CD4-positive, alpha-beta T cell treated with Interleukin-6 at 100 ng/mL for 8 hours (primary cell): Measurements from ENCODE around the gene VIPAS39.
A peak's percentile ranks its signal among the peaks of the same experiment; 100 is the strongest.

Source experiments
- DNase-seq: peaks from one replicate; pipeline ENCODE4 v3.0.0-alpha.2; 2020; ENCODE audit warnings: mixed read lengths, low spot score

VIPAS39 gene

GRCh38 chr14:77457522-77458248 lies at the start of gene VIPAS39, which contains the start of gene AHSA1:
TSS of gene VIPAS39 (minus strand) at chr14:77457601. CDS start at chr14:77454102, 3,499 bp downstream.
TSS of gene AHSA1 (plus strand) at chr14:77458093. CDS start at chr14:77458190, 97 bp downstream.
- DNase-seq = peak; percentile 95

GRCh38 chr14:77505031-77505430 lies 47.6 kb upstream of the VIPAS39 start:
- no peak for DNase-seq

GRCh38 chr14:77503138-77503537 lies 45.7 kb upstream of the VIPAS39 start:
- DNase-seq = no peak

GRCh38 chr14:77502109-77502782 lies 44.8 kb upstream of the VIPAS39 start:
- no peak for DNase-seq

GRCh38 chr14:77498984-77499527 lies 41.7 kb upstream of the VIPAS39 start:
- no peak for DNase-seq

GRCh38 chr14:77498120-77498979 lies 40.9 kb upstream of the VIPAS39 start, which contains the start of gene ISM2:
TSS of gene ISM2 (minus strand) at chr14:77498816. CDS start at chr14:77498793, 23 bp downstream.
- no peak for DNase-seq

- no peak for DNase-seq
Observed at GRCh38 chr14:77495334-77495733, 37.9 kb upstream of the VIPAS39 start.

GRCh38 chr14:77491056-77491455 lies 33.7 kb upstream of the VIPAS39 start:
- DNase-seq = no peak

GRCh38 chr14:77490347-77490986 lies 33.1 kb upstream of the VIPAS39 start:
- no peak for DNase-seq

GRCh38 chr14:77489041-77489440 lies 31.6 kb upstream of the VIPAS39 start:
- DNase-seq = no peak

GRCh38 chr14:77488558-77488957 lies 31.2 kb upstream of the VIPAS39 start:
- DNase-seq = no peak

GRCh38 chr14:77485901-77486678 lies 28.7 kb upstream of the VIPAS39 start:
- no peak for DNase-seq

- DNase-seq = no peak
Observed at GRCh38 chr14:77485256-77485655, 27.9 kb upstream of the VIPAS39 start.

- no peak for DNase-seq
Observed at GRCh38 chr14:77482422-77482821, 25.0 kb upstream of the VIPAS39 start.

GRCh38 chr14:77478796-77479195 lies 21.4 kb upstream of the VIPAS39 start:
- DNase-seq = no peak

- no peak for DNase-seq
Observed at GRCh38 chr14:77478029-77478428, 20.6 kb upstream of the VIPAS39 start.

- no peak for DNase-seq
Observed at GRCh38 chr14:77475432-77476115, 18.2 kb upstream of the VIPAS39 start.

GRCh38 chr14:77474479-77475177 lies 17.2 kb upstream of the VIPAS39 start:
- DNase-seq = no peak

- DNase-seq = no peak
Observed at GRCh38 chr14:77473921-77474320, 16.5 kb upstream of the VIPAS39 start.
